Neural progenitor cell (in vitro differentiated cells): ENCODE data around the gene GUCY2D. TPM values are rescaled to one million over a fixed set of nuclear protein-coding genes. Genes with fewer than 3 reads are reported as not detected.

Source experiments
- DNase-seq: peaks from one replicate; pipeline ENCODE4 v3.0.0-alpha.2; 2016; ENCODE audit warnings: low spot score
- H2AFZ ChIP-seq: fragments of 200-600 bp; sonication (generic); replicated peaks from 2 replicates; pipeline ENCODE4 v1.6.1; 2016; ENCODE audit warnings: antibody characterized with exemption
- H3F3A ChIP-seq: fragments of 200-600 bp; sonication (generic); 2 replicates; pipeline ENCODE4 v1.6.1; 2016; ENCODE audit warnings: antibody characterized with exemption, low read depth
- H3K27ac ChIP-seq: fragments of 200-600 bp; sonication (generic); 2 replicates; pipeline ENCODE4 v1.5.1; 2016; ENCODE audit warnings: mild to moderate bottlenecking
- H3K27me3 ChIP-seq: fragments of 200-600 bp; sonication (generic); 2 replicates; pipeline ENCODE4 v1.6.1; 2016; ENCODE audit warnings: mild to moderate bottlenecking, moderate library complexity
- H3K36me3 ChIP-seq: fragments of 200-600 bp; sonication (generic); 2 replicates; pipeline ENCODE4 v1.5.1; 2016
- H3K4me1 ChIP-seq: fragments of 200-600 bp; sonication (generic); 2 replicates; pipeline ENCODE4 v1.6.1; 2016; ENCODE audit warnings: mixed run types
- H3K4me2 ChIP-seq: fragments of 200-600 bp; sonication (generic); 2 replicates; pipeline ENCODE4 v1.6.1; 2016
- H3K4me3 ChIP-seq: fragments of 200-600 bp; sonication (generic); 2 replicates; pipeline ENCODE4 v1.5.1; 2016
- H3K79me2 ChIP-seq: fragments of 200-600 bp; sonication (generic); 2 replicates; pipeline ENCODE4 v1.6.1; 2016; ENCODE audit warnings: low read depth
- H3K9ac ChIP-seq: fragments of 200-600 bp; sonication (generic); 2 replicates; pipeline ENCODE4 v1.6.1; 2016
- H3K9me3 ChIP-seq: fragments of 200-600 bp; sonication (generic); 2 replicates; pipeline ENCODE4 v1.5.1; 2016; ENCODE audit warnings: low read depth
- H4K20me1 ChIP-seq: fragments of 200-600 bp; sonication (generic); 2 replicates; pipeline ENCODE4 v1.6.1; 2016; ENCODE audit warnings: low read depth
- H3K27ac Mint-ChIP-seq: 3 replicates; pipeline ENCODE4 v1.8.0; 2021; ENCODE audit warnings: mixed read lengths
- H3K27me3 Mint-ChIP-seq: 2 replicates; pipeline ENCODE4 v1.8.0; 2022; ENCODE audit warnings: low read depth, mild to moderate bottlenecking, inconsistent platforms, moderate library complexity, mixed read lengths; ENCODE audit not compliant: insufficient read depth
- H3K36me3 Mint-ChIP-seq: 3 replicates; pipeline ENCODE4 v1.8.0; 2021; ENCODE audit warnings: mixed read lengths
- H3K4me1 Mint-ChIP-seq: 3 replicates; pipeline ENCODE4 v1.8.0; 2021; ENCODE audit warnings: mixed read lengths
- H3K4me3 Mint-ChIP-seq: 3 replicates; pipeline ENCODE4 v1.8.0; 2021; ENCODE audit warnings: mild to moderate bottlenecking, moderate library complexity, mixed read lengths
- H3K9me3 Mint-ChIP-seq: 3 replicates; pipeline ENCODE4 v1.8.0; 2020; ENCODE audit warnings: mixed read lengths
- EZH2 ChIP-seq: fragments of 200-600 bp; sonication (generic); IDR thresholded peaks from 2 replicates; pipeline ENCODE4 v1.6.1; 2017; ENCODE audit warnings: antibody characterized with exemption, mild to moderate bottlenecking, moderate library complexity
- EZH2phosphoT487 ChIP-seq: fragments of 200-600 bp; sonication (generic); IDR thresholded peaks from 2 replicates; pipeline ENCODE4 v1.6.1; 2017; ENCODE audit warnings: antibody characterized with exemption
- total RNA-seq: library from RNA; depleted of rRNA; stranded (reverse); fragments of >200 nt; gene quantifications from 2 replicates; pipeline ENCODE4 v1.2.3, GENCODE V29; 2015; ENCODE audit warnings: low replicate concordance
- TF ChIP-seq, protein P1 (sequence below): fragments of 200-600 bp; sonication (generic); IDR thresholded peaks from 2 replicates; pipeline ENCODE4 v1.5.1; 2017; ENCODE audit warnings: antibody characterized with exemption, mild to moderate bottlenecking

GUCY2D gene
- total RNA-seq, 1 donor from 2014 or later, result not detected

DNA sequence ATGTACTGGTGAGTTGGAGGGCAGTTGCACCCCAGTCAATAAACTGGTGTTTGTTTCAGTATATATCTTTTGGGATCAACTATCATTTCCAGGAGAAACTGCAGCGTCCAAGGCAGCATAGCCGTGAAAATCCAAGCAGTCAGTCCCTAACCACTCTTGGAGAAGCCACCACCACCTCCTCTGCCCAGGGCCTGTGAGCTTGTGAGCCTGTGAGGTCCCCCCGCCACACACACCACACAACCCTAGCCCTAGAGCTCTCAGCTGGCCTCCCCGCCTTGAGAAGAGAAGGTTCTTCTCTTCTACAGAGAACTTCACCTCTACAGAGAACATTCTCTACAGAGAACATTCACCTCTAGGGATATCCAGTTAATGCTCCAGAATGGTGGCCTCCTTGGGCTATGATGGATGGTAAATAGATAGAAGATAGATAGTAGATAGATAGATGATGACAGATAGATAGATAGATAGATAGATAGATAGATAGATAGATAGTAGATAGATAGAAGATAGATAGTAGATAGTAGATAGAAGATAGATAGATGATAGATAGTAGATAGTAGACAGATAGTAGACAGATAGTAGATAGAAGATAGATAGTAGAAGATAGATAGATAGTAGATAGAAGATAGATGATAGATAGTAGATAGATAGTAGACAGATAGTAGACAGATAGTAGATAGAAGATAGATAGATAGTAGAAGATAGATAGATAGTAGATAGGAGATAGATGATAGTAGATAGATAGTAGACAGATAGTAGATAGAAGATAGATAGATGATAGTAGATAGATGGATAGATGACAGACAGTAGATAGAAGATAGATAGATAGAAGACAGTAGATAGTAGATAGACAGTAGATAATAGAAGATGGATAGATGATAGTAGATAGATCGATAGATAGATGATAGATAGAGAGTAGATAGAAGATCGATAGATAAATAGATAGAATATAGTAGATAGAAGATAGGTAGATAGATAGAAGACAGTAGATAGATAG, 50.1 kb downstream of the GUCY2D start:
- Mint-ChIP-seq H3K27ac (no peak overlapping the region), H3K4me3 (no peak overlapping the region), H3K4me1 (peaks cover 4% of the 10 kb centered on the region), H3K9me3 (peaks cover 2% of the 10 kb centered on the region), H3K27me3 (peaks cover 10% of the 10 kb centered on the region), H3K36me3 (no peaks in the 10 kb centered on the region)
- no peaks in the 10 kb centered on the region for H3K79me2 ChIP-seq
- no peak overlapping the region for H3K4me3 ChIP-seq
- no peaks in the 10 kb centered on the region for H3K36me3 ChIP-seq
- H3F3A ChIP-seq, result no peaks in the 10 kb centered on the region
- no peak overlapping the region for H2AFZ ChIP-seq
- H3K9me3 ChIP-seq, result no peaks in the 10 kb centered on the region
- TF ChIP-seq EZH2phosphoT487 (no peak), EZH2 (no peak)
- TF ChIP-seq, protein P1, sequence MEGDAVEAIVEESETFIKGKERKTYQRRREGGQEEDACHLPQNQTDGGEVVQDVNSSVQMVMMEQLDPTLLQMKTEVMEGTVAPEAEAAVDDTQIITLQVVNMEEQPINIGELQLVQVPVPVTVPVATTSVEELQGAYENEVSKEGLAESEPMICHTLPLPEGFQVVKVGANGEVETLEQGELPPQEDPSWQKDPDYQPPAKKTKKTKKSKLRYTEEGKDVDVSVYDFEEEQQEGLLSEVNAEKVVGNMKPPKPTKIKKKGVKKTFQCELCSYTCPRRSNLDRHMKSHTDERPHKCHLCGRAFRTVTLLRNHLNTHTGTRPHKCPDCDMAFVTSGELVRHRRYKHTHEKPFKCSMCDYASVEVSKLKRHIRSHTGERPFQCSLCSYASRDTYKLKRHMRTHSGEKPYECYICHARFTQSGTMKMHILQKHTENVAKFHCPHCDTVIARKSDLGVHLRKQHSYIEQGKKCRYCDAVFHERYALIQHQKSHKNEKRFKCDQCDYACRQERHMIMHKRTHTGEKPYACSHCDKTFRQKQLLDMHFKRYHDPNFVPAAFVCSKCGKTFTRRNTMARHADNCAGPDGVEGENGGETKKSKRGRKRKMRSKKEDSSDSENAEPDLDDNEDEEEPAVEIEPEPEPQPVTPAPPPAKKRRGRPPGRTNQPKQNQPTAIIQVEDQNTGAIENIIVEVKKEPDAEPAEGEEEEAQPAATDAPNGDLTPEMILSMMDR, result no peak
- H3K4me2 ChIP-seq, result no peak overlapping the region
- no peak overlapping the region for H3K27ac ChIP-seq
- no peaks in the 10 kb centered on the region for H3K4me1 ChIP-seq
- no peaks in the 10 kb centered on the region for H4K20me1 ChIP-seq
- DNase-seq, result no peak
- no peak overlapping the region for H3K9ac ChIP-seq
- peaks cover 32% of the 10 kb centered on the region for H3K27me3 ChIP-seq

DNA sequence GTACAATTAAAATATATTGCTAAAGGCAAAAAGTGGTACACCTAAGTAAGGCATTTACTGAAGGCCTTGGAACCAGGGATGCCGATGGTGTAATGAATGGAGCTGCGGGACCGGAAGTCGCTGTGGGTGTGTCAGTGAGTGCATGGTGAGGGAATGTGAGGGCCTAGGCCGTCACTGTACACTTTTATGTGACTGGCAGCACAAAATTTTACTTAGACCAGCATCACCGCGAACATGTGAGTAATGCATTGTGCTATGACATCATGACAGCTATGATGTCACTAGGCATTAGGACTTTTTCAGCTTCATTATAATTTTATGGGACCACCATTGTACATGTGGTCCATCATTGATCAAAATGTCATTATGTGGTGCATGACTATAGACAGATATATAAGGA, 51.2 kb downstream of the GUCY2D start:
- H3K4me1 Mint-ChIP-seq, result peaks cover 7% of the 10 kb centered on the region
- Histone ChIP-seq H3K4me1 (no peaks in the 10 kb centered on the region), H3K27ac (no peak overlapping the region), H3K9ac (no peak overlapping the region), H3F3A (no peaks in the 10 kb centered on the region), H4K20me1 (no peaks in the 10 kb centered on the region), H3K4me3 (no peak overlapping the region), H3K9me3 (no peaks in the 10 kb centered on the region), H3K4me2 (no peak overlapping the region), H3K27me3 (peaks cover 41% of the 10 kb centered on the region), H3K79me2 (no peaks in the 10 kb centered on the region), H2AFZ (no peak overlapping the region), H3K36me3 (no peaks in the 10 kb centered on the region)
- peaks cover 2% of the 10 kb centered on the region for H3K9me3 Mint-ChIP-seq
- H3K4me3 Mint-ChIP-seq, result no peak overlapping the region
- no peak overlapping the region for H3K27ac Mint-ChIP-seq
- H3K27me3 Mint-ChIP-seq, result peaks cover 4% of the 10 kb centered on the region
- H3K36me3 Mint-ChIP-seq, result no peaks in the 10 kb centered on the region
- DNase-seq, result no peak
- no peak for TF ChIP-seq EZH2phosphoT487
- TF ChIP-seq, protein P1, result no peak
- no peak for TF ChIP-seq EZH2

DNA sequence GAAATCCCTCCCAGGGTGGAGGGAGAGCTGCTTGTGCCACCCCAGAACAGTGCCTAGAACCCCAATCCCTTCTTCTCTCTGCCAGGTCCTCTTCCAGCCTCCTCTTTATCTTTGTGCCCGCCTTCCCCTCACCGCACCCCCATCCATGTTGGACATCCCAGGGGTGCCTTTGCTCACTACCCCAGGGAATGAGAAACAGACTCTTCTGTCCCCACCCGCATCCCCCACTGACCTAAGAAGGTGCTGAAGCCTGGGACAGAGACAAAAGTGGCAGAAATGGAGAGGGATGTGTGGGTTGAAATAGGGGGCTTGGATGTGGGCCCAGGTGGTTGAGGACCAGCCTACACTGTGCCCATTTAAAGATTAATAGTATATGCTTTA, 53.4 kb downstream of the GUCY2D start:
- no peak for DNase-seq
- H3K27me3 Mint-ChIP-seq, result peaks cover 17% of the 10 kb centered on the region

More for the DNA sequence above, 53.4 kb downstream of the GUCY2D start:
- H3K36me3 ChIP-seq, result no peaks in the 10 kb centered on the region
- no peaks in the 10 kb centered on the region for H4K20me1 ChIP-seq
- no peak overlapping the region for H3K9ac ChIP-seq
- peaks cover 63% of the 10 kb centered on the region for H3K27me3 ChIP-seq
- no peak overlapping the region for H3K4me2 ChIP-seq
- H3K27ac Mint-ChIP-seq, result no peak overlapping the region
- H3F3A ChIP-seq, result no peaks in the 10 kb centered on the region
- no peaks in the 10 kb centered on the region for H3K79me2 ChIP-seq
- TF ChIP-seq EZH2phosphoT487, result no peak
- TF ChIP-seq, protein P1, result no peak
- TF ChIP-seq EZH2, result no peak
- H3K4me3 Mint-ChIP-seq, result no peak overlapping the region
- H3K4me3 ChIP-seq, result no peak overlapping the region
- H3K36me3 Mint-ChIP-seq, result no peaks in the 10 kb centered on the region
- no peak overlapping the region for H2AFZ ChIP-seq
- no peaks in the 10 kb centered on the region for H3K4me1 ChIP-seq
- H3K9me3 ChIP-seq, result no peaks in the 10 kb centered on the region
- peaks cover 7% of the 10 kb centered on the region for H3K4me1 Mint-ChIP-seq
- H3K27ac ChIP-seq, result no peak overlapping the region
- H3K9me3 Mint-ChIP-seq, result peaks cover 2% of the 10 kb centered on the region
